GM20000 (cell line): ENCODE measurements around the gene LNP1.
A peak's percentile ranks its signal among the peaks of the same experiment; 100 is the strongest.

ENCODE experiments used
- DNase-seq: peaks from one replicate; pipeline ENCODE4 v3.0.0; 2012; ENCODE audit warnings: low spot score
- CTCF ChIP-seq: IDR thresholded peaks from 2 replicates; pipeline ENCODE4 v1.5.1; 2012; ENCODE audit warnings: mild to moderate bottlenecking, control low read depth; ENCODE audit errors: extremely low read depth, missing control alignments

The LNP1 gene

GRCh38 chr3:100454677-100455076 is 53.3 kb downstream of the LNP1 start:
- no peak for TF ChIP-seq CTCF
- DNase-seq: no peak

- no peak for DNase-seq
- no peak for TF ChIP-seq CTCF
These were observed 54.7 kb downstream of the LNP1 start for GRCh38 chr3:100455841-100456550.

DNA sequence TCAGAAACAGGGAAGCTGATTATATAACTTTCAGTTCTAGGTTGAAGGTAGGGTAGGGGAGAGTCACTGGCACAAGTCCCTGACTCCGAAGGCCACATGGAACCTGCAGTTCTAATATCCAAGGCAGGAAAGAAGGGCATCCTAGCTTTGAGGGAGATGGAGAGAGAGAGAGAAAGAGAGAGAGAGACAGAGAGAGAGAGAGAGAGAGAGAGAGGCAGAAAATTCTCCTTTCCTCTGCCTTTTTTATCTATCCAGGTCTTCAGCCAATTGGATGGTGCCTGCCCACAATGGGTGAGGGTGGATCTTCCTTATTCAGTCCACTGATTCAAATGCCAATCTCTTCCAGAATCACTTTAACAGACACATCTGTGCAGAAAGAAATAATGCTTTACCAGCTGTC is 55.4 kb downstream of the LNP1 start:
- no peak for DNase-seq

DNA sequence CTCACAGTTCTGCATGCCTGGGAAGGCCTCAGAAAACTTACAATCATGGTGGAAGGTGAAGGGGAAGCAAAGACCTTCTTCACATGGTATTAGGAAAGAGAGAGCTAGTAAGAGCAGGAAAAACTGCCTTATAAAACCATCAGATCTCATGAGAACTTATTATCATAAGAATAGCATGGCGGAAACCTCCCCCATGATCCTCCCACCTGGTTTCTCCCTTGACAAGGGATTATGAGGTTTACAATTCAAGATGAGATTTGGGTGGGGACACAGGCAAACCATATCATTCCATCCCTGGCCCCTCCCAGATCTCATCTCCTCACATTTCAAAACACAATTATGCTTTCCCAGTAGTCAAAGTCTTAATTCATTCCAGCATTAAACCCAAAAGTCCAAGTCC is 56.5 kb downstream of the LNP1 start:
- DNase-seq: no peak
- TF ChIP-seq CTCF: no peak

More for the DNA sequence above, 55.4 kb downstream of the LNP1 start:
- no peak for TF ChIP-seq CTCF

GRCh38 chr3:100458814-100459213 is 57.5 kb downstream of the LNP1 start:
- TF ChIP-seq CTCF: no peak
- no peak for DNase-seq

DNA sequence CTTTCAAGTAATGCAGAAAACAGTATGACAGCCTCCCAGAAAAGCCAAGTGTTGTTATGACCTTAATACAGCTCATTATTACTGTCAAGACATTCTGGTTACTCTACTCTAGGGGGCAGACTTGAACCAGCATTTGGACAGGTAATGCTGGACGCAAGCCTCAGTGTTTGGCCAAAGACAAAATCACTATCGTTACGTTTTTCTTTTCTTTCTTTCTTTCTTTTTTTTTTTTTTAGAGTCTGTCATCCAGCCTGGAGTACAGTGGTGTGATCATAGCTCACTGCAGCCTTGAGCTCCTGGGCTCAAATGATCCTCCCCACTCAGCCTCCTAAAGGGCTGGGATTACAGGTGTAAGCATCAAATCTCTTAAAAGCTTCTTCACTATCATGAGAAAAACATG is 61.7 kb downstream of the LNP1 start:
- DNase-seq: peak; percentile 70
- peak; percentile 62 for TF ChIP-seq CTCF

DNA sequence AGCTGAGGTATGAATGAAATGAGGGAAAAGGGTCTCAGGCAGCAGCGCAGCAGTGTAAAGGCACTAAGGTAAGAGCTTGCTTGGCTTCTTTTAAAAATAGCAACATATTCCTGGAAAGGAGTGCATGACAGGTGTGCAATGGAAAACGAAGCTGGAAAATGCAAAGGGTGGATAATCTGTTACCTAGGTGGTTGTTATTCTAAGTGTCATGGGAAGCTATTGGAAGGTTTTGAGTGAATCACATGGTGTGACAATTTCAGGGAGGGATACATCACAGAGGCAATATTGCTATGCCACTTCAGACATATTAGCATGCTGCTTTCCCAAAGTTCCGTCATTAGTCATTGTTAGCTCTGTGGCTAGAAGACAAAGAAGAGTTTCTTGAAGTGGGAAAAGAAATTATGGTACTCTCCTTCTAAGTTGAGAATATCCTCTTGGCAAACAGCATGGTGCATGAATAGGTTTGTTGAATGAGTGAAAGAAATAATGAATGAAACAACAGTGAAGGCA is 62.4 kb downstream of the LNP1 start:
- no peak for DNase-seq
- no peak for TF ChIP-seq CTCF
